Gastroesophageal sphincter (tissue), 3 donors: ENCODE measurements around the gene TBC1D5.

ENCODE experiments used
- CTCF ChIP-seq, 4 experiments: fragments of 200-600 bp in 2 of 4; fragments of 450-650 bp in 2 of 4; sonication (generic) in 1 of 4; IDR thresholded peaks; one replicate each; pipeline ENCODE4 v1.5.1; 2017 to 2019; ENCODE audit warnings: antibody characterized with exemption in 4 of 4, mild to moderate bottlenecking in 2 of 4, moderate library complexity in 2 of 4
- POLR2A ChIP-seq, 2 donors: fragments of 450-650 bp; IDR thresholded peaks; one replicate each; pipeline ENCODE4 v1.6.1; 2017; ENCODE audit warnings: antibody characterized with exemption in 2 of 2, mild to moderate bottlenecking in 2 of 2, moderate library complexity in 1 of 2
- POLR2AphosphoS5 ChIP-seq: sonication (generic); formaldehyde crosslinking; IDR thresholded peaks from one replicate; pipeline ENCODE4 v1.6.1; 2017; ENCODE audit warnings: antibody characterized with exemption

DNA sequence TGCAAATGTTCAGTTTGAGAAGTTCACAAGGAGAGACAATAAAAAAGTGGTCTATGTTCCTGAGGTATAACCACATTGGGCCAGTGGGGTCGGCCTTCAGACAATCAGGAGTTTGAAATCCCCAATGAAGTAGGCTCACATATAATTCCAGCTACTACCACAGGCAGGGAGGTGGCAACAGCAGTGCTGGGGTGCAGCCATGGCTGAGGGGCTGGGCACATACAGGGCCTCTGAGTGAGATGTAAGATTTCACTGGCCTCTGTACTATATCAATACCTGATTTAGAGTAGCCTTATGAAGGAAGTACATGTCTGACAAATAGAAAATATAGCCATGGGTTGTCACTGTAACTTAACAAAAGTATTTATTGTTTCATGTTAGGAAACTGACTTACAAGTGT lies 402.2 kb downstream of the TBC1D5 start:
- TF ChIP-seq CTCF (IDR thresholded peaks at IDR 0.05) = no peak
- TF ChIP-seq POLR2A (IDR thresholded peaks at IDR 0.05) = no peak
- TF ChIP-seq POLR2AphosphoS5 = no peak
